Measurements from ENCODE around the gene RBM6.

Gene RBM6

GRCh38 chr3:50124800-50125178 is 184.8 kb downstream of the RBM6 start:
- no peak for DNase-seq (ENCODE audit: extremely low read depth in 1 of 2, low read depth in 1 of 2)

GRCh38 chr3:50125541-50126286 is 185.8 kb downstream of the RBM6 start:
- DNase-seq (ENCODE audit: extremely low read depth in 1 of 2, low read depth in 1 of 2), result no peak

- DNase-seq (ENCODE audit: extremely low read depth in 1 of 2, low read depth in 1 of 2), result no peak
Measured at GRCh38 chr3:50126287-50127211, 186.6 kb downstream of the RBM6 start.
